GM21786 (cell line): Measurements from ENCODE around the gene ASS1.

Source experiments
- ATAC-seq: cut with Tn5 transposase; IDR thresholded peaks from one replicate; pipeline ENCODE4 v1.9.1; 2021; ENCODE audit not compliant: unreplicated experiment

ASS1 gene

DNA sequence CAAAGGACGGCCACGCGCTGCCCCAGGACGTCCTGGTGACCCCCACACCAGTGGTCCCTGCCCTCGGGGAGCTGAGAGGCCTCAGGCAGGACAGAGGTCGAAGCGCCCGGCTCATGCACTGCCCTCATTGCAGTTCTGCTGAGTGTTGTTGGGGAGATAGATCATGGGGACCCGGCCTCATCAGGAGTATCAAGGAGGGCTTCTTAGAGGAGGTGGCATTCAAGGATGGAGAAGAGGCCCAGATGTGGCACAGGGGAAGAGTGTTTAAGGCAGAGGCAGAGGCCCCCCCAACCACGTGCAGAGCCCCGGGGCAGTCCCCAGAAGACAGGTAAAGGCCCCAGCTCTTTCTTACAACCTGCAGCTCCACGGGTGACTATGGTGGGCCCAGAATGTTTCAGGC is 26.2 kb downstream of the ASS1 start:
- ATAC-seq: no peak

DNA sequence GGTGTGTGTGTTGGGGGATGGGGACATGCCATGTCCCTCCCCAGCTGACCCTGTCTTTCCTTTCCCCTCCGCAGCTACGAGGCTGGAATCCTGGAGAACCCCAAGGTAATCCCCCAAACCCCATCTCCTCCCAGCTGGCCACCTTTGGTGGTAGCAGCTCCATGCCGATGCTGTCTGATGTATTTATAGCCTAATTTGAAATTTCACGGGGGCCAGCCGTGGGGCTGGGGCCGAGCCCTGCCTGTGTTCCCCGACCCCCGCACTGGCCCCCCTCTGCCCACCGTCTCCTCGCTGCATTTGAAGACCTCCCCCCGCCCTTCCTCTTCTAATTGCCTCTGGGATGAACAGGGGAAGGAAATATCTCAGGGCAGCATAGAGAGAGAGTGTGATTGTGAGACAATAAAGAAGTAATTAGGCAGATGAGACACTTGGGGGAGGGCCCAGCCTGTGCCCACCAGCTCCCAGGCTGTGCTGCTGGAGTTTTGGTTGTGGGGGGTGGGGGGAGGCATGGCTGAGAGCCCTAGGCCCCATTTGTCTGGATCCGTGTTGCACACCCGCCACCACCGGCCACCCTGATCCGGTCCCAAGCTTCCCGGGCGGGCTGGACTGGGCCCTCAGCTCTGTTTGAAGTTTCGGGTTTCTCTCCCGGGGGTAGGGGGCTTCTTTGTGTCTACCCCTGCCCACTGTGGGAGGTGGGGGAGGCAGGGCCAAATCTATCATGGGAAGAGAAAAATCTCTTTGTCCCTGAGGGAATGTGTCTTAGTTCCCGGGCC is 26.8 kb downstream of the ASS1 start:
- no peak for ATAC-seq

DNA sequence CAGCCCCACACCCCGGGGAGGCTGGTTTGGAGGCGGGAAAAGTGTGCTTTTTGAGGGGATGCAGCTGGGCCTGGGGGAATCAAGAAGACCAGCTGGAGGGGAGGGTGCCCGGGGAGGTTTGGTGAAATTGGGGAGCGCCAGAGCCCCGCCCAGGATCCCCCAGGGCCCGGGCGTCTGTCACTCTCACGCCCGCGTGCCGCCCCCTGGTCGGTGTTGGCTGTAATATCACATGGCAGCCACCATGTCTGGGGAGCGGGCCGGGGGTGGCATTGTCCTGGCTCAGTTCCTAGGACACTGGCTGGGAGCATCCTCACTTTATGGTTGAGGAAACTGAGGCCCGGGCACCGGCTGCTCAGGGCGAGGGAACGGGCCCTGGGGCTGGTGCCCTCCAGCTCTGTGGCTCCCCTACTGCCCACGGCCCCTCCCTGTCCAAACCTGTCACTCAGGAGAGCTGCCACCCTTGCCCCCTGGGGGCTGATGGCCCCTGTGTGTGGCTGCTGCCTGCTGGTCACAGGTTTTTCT is 27.5 kb downstream of the ASS1 start:
- ATAC-seq: no peak

DNA sequence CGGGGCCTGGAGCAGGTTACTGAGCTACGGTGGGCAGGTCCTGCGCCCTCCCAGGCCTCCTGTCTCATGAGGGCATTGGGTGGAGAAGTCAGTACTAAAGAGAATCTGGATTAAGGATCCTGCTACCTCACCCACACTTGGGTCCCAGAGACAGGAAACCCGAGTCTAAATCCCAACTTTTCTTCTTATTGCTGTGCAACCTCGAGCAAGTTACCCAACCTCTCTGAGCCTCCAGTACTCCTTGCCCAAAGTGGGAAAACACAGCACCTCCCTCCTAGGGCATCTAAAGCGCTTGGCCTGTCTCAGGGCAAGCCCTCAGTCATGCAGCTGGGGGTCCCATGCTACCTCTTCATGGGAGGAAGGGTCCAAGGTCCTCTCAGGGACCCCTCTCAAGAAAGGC is 28.2 kb downstream of the ASS1 start:
- ATAC-seq: no peak

DNA sequence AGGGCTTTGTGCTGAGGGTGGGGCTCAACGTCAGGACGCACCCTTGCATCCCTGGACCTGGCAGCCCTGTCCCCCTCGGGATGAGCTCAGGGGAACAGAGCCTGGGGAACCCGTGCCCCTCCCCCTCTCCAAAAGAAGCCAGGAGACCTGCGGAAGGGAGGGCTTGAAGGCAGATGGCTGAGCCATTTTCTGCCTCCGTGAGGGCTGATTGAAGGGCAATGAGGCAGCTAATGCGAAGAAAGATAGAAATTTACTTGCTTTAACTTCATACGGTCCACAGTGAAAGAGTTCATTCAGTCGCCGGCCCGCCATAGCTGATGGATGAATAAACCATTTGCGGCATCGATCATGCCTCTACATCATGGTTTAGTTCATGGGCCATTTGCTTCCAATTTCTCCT is 28.8 kb downstream of the ASS1 start:
- no peak for ATAC-seq

DNA sequence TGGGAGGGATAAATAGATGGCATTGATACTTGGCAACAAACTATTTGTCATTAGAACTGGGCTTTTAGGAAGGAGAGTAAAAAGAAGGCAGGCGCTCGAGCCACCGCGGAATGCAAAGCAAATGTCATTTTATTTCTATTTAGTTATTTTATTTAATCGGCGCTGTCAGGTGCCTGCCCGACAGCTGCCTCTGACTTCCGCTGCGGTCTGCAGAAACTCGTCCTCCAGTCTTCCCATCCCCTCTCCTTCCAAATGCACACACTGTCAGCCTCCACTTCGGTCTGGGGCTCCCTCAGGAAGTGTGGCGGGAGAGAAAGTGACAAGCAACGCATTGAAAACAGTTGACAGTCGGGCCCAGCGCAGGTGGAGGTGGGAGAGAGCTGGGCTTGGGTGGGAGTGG is 29.3 kb downstream of the ASS1 start:
- no peak for ATAC-seq

DNA sequence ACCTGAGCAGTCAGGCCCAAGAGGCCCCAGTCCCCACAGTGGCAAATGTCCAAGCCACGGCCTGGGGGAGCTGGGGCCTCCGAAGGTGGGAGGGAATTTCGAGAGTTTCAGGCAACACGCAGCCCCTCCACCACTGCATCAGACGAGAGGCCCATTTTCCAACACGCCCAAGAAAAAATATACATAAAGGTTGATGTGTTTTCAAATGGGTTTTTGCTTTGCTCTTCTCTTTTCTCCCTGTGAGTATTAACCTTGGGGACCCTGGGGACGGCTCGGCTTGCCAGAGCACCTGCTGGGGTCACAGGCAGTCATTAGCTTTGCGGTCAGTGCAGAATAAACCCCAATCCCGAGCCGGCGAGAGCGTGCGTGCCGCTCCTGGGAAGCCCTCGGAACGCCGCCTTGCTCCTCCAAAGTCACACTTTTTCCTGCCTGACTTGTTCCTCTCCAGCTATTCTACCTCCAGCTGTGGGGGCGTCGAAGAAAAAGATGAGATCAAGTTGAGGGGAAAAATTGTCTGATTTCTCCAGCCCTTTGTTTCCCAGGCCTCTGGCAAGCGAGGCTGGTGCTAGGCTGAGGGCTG is 31.5 kb downstream of the ASS1 start:
- ATAC-seq: no peak

DNA sequence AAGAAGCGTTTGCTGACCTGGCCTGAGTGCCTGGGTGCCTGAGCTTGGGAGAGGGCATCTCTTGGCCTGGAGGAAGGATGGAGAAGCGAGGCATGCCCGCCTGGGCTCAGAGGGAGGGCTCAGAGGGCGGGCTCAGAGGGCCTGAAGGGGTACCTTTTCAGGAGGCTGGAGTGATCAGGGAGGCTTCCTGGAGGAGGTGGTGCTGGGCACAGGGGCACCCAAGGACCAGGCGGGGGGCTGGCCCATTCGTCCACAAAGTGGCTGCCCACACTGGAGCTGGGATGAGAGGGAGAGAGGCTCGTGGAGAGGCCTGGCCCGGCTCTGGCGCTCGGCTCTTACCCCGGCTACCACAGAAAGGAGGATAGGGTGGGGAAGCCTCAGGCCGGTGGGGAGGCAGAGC is 32.8 kb downstream of the ASS1 start:
- no peak for ATAC-seq

DNA sequence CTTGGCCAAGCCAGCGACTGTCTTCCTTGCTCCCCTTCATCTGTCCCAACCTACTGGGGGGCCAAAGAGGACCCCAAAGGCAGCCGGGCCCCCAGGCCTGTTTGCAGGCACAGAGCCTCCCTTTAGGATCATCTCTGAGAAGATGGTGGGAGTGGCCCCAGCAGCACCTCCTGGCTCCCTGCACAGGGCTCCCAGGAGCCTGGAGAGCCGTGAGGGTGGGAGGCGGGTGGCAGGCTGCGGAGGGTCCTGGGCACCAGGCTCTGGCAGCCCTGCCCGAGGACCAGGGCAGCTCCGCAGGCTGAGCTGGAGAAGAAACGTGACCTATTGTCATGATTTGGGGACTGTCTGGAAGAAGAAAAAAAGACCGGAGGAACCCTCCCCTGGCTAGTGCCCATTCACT is 33.4 kb downstream of the ASS1 start:
- ATAC-seq: no peak

DNA sequence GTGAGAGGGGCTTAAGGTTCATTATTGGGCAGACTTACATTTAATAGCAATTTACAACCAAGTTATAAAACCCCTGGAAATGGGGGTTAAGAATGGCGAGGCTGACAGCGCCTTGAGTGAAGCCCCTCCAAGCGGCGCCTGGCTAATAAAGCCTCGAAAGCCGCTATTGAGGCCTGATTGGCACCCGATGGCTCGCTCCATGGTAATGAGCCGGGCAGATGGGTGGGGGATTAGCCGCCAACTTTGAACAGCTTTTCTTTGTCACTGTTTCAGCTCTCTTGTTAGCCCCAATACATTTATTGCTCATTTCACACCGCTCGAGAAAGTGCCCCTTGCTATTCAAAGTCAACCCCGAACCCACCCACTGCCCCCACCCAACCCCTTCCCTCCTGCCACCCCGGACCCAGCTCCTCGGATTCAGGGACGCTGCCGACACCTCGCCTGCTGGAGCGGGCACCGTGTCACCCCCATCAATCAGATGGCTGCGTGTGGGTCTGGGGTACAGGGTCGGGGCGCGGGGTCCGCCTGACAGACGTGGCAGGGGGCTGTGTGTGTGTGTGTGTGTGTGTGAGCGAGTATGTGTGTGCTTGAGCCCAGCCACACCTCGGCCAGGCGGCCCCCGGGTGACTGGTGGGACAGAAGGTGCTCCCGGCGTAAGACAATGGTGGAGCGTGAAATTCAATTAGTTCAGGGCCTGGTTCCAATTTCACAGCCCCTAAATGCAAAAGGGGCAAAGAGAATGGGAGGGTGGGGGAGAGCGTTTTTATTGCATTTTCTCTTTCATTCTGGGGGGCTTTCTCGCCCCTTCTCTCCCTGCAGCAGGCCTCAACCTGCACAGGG is 34.2 kb downstream of the ASS1 start:
- no peak for ATAC-seq

DNA sequence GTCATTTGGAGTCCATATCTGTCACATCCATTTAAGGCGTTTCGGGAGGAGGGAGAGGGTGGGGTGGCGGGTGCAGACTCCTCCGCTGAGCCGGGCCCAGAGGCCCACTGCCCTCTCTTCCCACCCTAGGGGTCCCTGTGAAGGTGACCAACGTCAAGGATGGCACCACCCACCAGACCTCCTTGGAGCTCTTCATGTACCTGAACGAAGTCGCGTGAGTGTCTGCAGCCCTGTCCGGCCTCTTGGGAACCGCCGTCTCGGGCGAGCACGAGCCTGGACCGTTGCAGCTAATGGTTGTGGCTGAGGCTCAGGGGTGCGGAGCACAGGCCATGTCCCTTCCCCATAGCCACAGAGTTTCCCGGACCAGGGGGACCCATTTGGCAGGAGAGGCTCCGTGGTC is 34.8 kb downstream of the ASS1 start:
- no peak for ATAC-seq

DNA sequence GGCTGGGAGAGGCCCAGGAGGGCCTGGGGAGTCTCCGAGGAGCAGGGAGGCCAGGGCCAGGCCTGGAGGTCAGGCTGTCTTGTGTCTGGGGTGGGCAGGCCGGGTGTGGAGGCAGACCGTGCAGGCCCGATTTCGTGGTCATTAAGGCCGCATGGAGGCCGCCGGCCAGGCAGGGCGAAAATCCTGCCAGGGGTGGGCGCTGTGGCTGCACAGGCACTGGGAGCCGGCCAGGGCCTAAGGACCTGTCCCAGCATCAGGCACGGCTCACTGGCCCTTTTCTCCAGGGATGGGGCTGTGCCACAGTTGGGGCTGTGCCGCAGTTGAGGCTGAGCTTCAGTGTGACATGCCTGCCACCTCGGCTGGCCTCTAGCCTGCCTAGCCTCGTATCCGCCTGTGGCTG is 35.9 kb downstream of the ASS1 start:
- ATAC-seq: no peak

DNA sequence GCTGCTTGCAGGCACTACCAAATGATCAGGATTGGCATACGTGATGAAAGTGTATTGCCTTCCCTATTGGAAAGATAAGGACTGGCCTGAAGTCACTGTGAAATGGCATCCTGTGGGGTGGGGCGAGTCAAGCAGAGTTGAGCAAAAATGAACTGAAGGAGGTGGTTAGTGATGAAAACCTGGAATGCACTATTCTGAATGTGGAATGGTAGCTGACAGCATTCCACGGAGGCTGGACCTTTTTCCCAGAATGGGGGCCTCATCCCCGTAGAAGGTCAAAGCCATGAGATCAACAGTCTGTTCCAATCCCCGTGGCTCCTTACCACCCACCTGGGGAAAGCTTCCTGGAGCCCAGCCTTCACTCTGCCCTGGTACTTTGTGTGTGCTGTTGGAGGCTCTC is 37.7 kb downstream of the ASS1 start:
- ATAC-seq: no peak

DNA sequence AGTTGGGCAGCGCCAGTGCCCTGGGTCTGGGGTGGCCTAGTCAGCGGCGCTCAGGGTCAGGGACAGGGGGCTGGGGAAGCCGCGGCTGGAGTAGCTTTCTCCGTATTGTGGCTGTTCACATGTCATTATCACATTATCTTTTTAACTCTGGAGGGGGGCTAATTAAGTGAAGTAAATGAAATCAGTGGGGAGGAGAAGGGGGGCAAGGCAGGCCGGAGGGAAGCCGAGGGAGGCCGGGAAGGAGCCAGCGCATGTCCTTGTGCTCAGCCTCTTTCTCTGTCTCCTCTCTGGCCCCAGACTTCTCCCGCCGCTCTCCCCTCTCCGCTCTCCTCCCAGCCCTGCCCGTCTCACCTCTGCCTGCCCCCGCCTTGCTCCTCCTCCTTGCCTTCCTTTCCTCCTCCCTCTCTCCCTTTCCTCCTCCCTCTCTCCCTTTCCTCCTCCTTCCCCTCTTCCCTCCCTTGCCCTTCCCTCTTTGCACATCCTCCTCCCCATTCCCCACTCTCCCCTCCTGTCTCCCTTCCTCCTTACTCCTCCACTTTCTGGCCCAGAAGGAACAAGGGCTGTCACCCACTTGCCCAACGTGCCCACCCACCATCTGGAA is 38.7 kb downstream of the ASS1 start:
- ATAC-seq: no peak

DNA sequence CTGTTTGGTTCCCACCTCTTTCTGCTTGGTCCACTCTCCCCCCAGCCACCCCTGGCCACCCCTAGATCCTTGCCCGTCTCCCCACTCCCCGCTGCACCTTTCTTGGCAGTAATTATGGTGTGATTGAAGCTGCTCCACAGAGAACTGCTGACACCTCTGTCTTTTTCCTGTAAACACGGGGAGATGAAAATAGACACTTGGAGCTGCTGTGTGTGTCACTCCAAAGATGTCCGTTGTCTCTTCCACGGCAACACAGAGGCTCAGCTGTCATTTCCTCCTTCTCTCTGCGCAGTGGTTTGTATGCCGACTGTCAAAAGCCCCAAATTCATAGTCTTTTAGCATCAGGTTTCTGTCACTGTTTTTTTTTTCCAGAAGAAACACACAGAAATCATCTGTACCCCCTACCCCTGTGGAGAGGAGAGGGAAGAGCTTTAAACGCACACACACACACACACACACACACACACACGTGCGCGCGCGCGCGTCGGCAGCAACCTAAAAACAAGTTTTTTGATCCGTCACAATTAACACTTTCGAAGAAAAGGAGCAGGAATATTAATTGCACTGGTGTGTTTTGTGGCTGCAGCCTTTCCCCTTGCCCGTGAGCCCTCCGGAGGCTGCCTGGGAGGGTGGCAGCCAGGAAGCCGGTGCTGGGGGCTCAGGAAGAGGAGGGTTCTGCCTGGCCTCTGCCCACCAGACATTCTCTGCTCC is 39.8 kb downstream of the ASS1 start:
- no peak for ATAC-seq

DNA sequence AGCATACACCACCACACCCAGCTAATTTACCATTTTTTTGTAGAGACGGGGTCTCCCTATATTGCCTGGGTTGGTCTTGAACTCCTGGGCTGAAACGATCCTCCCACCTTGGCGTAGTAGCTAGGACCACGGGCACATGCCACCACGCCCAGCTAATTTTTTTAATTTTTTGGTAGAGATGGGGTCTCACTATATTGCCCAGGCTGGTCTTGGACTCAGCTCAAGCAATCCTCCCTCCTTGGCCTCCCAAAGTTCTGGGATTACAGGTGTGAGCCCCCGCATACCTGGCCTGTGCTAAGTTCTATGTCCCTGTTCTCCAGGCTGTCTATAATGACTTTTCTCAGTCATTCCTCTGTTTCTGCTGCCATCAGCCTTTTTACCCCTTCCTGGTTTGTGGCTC is 41.3 kb downstream of the ASS1 start:
- no peak for ATAC-seq

DNA sequence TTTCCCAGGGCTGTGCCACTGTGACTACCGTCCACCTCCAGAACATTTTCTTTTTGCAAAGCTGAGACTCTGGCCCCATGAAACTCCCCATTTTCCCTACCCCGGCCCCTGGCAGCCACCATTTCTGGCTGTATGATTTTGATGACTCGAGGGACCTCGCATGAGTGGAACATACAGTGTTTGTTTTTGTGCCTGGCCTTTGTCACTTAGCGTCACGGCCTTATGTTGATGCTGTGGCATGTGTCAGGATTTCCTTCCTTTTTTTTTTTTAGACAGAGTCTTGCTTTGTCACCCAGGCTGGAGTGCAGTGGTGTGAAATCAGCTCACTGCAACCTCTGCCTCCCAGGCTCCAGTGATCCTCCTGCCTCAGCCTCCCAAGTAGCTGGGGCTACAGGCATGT is 42.7 kb downstream of the ASS1 start:
- ATAC-seq: no peak

DNA sequence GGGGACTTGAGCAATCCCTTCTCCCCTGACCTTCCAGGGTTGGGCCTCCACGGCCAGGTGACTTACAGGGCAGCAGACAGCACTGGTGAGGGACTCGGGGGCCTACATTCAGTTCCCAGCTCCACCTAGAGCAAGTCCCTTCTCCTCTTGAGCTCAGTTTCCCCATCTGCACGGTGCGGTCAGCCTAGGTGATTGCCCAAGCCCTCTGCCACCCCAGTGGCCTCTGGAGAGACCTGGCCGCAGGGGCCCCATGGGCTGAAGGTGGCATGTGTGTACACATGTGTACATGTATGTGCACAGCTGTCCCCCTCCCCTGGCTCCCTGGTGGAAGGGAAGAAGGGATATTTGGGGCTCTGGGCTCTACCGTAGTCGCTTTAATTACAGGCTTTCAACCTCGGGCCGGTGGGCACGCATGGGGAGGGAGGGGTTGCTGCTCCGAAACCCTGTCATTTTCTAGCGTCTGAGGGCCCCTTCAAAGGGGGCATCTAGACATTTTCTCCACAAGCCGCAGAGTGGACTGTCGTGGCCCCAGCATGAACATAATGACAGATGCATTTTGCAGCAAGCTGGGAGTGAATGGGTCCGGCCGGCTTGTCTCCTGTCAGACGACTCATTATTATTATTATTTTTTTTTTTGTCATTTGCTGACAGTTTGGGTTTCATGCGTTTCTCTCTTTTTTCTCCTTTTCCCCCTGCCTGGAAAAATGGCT is 44.0 kb downstream of the ASS1 start:
- ATAC-seq: no peak

DNA sequence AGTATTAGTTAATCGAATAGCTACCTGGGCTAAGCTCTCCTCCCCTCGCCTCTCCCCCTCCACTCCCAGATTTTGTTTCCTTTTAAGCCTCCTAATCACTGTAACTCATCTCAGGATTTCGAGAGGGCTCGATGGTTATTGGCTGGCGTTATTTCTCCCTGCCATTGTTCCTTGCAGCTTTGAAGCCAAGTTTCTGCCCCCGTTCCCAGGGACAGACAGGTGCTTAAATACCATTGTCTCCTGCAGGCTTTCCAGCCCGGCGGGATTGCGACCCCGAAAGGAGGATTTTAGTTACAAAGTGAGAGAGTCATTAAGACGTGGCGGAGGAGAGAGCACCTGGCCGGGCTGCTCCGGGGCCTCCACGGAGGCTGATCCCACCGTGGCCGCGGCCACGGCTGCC is 46.2 kb downstream of the ASS1 start:
- ATAC-seq: no peak

DNA sequence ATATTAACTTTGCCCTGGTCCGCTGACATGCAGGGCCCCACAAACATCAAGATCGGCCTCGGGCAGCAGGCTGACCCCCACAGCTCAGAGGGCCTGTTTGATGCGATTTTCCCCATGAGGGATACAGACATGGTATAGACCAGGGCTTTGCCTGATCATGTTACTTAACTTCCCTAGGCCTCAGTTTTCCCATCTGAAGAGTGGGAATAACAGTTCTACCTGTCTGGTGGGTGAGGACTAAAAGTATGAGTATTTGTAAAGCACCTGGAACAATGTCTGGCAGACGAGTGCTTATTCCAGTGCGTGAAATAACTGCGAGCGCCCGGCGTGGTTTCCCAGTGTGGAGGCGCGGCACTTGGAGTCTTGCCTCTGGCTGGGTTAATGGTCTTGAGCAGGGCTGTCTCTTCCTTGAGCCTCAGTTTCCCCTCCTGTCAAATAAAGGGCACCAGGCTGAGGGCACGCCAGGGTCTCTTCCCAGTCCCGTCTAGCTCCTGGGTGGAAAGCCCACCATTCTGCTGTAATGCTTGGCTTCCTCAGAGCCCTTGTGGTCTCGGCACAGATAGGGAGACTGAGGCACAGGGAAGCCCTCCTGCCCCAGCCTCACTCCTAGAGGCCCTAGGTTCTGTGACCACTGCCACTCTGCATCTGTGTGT is 47.2 kb downstream of the ASS1 start:
- ATAC-seq: no peak
